Activated CD8-positive, alpha-beta memory T cell treated with anti-CD3 and anti-CD28 coated beads for 1 hour (primary cell): ENCODE data around the gene GPR62.
A peak's percentile ranks its signal among the peaks of the same experiment; 100 is the strongest.

Experiments
- DNase-seq, 2 donors: peaks; one replicate each; pipeline ENCODE4 v3.0.0-alpha.2; 2020; ENCODE audit warnings: low read depth in 1 of 2; ENCODE audit errors: extremely low read depth in 1 of 2

GPR62 gene

GRCh38 chr3:51968883-51969678 is 13.9 kb downstream of the GPR62 start:
- no peak for DNase-seq

DNA sequence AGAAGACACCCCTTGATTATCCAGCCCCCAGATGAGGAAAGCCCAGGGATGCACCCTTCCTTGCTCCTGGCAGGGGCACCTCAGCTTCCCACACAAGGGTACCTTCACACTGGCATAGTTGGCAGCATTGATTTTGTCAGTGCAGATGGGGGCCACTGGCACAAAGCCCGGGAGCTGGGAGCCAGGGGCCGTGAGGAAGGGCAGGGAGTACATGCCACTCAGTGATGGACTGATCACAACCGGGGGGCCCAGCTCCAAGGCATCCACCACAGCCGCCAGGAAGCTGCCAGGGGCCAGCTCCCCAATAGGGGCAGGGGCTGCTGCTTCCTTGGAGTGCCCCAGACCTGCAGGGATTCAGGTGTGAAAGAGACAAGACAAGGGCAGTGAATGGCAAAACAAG is 14.7 kb downstream of the GPR62 start:
- DNase-seq = no peak

DNA sequence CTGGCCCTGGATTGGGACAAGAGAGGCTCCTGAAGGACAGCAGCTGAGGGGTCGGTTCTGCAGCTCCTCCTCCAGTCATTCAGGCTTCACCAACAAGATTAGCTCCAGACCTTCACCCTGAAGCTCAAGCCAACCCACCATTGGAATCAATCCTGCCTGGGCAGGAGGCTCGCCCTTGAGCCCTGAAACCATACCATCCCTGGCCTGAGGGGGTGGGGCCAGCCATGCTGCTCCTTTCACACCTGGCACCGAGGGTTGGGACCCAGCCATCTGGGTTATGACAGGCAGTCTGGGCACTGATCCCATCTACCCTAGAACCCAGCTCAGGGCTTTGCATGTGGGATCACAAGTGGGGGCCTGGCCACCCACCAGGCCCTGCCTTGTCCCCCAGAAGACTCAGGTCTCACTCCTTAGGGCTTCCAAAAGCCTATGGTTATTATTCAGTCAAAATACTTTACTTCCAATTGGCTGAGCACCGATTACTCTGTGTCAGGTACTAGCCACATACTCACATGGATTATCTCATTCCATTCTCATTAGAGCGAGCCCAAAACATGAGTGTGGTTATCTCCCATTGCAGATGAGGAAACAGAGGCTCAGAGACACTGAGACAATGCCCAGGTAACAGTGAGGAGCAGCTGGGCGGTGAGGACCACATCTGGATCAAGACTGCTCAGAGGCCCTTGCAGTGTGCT is 15.6 kb downstream of the GPR62 start:
- no peak for DNase-seq

DNA sequence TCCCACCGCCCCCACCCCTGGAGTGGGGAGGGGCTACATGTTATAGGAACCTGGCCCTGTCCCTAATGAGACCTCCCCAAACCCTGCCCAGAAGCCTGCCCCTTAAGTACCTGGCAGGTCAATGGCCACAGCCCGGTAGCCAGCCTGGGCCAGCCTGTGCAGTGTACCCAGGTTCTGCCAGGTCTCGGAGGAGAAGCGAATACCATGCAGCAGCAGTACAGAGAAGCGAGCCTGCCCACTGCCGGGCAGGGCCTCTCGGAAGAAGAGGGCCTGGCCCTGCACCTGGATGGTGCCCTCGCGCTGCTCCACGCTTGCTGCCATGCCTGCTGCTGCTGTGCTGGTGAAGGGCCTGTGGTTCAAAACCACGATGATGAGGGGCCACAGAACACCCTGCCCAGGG is 16.2 kb downstream of the GPR62 start:
- DNase-seq = no peak

DNA sequence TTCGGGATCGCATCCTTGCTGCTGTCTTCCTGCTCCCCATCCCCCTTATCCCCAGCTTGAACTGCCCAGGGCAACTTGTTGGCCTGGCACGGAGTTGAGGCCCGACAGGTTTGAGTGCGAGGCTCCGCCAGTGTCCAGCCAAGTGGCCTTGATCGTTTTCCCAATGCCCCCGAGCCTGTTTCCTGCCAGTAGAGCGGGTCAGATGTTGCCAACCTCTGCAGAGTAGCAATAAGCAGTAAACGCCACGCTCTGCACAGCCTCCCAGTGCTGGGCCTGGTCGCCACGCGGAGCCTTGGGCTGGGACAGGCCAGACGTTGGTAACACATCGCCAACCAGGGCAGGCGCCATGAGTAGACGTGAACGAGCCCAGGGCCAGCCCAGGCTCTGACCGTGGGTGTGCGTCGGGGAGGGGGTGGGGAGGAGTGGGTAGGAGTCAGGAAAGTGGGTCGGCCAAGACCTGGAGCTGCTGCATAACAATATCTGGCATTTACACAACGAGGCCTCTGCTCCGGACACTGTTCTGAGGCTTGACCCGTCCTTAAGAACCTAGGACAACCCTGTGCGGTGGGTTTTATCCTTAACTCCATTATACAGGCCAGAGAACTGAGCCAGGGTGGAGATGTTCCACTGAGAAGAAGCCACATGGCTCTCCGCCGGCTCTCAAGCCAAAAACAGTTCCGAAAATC is 19.2 kb downstream of the GPR62 start:
- no peak for DNase-seq

- DNase-seq = peak in 1 of 2 donors; percentile 54
Measured at GRCh38 chr3:51974963-51975851, 20.0 kb downstream of the GPR62 start, which contains the start of gene ABHD14A. Gene ABHD14A (plus strand): TSS chr3:51975064. CDS start chr3:51975136, 72 bp downstream.

DNA sequence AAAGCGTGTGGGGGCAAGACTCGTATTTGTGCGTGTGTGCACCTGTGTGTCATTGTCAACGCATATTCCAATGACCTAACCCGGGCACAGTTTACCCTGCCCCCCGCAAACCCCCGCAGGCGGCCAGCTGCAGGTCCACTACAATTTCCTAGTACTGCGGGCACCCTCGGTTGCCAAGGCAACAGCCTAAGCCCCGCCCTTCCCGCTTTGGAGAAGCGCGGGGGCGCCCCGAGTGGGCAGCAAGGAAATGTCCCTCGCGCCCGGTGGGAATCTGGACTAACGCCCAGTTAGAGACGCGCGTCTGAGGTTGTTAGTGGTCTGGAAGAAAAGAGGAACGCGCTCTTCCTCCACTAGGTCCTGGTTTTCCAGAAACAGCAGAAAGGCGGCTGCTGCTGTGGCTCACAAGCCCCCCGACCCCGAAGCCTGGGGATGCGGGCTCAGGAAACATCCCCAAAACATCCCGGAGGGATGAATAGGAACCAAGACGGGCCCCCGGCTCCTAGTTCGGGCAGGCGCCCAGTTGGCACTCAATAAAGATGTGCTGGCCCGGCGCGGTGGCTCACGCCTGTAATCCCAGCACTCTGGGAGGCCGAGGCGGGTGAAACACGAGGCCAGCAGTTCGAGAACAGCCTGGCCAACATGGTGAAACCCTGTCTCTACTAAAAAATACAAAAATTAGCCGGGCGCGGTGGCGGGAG is 20.8 kb downstream of the GPR62 start:
- no peak for DNase-seq

DNA sequence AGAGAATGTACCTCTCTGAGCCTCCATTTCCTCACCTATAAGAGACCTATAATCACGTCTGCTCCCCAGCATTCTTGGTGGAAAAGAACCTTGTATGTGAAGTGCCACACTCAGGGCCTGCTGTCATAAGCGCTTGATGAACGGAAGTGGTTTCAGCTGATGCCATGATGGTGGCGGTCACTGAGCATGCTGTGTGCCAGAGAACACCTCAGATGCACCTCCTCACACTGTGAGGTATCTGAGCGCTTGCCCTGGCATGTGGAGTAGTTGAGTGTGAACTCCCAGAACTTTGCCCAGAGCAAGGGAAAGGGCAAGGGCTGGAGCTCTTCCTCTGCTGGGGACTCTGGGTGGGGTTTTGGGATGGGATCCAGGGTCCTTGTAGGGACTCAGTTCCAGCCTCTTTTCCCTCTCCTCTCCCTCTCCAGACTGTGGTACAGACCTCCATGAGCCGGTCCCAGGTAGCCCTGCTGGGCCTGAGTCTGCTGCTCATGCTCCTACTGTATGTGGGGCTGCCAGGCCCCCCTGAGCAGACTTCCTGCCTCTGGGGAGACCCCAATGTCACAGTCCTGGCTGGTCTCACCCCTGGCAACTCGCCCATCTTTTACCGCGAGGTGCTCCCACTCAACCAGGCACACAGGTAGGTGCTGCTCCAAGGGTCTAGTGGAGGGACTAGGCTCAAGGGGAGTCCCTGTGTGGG is 22.4 kb downstream of the GPR62 start:
- no peak for DNase-seq

- DNase-seq = no peak
Measured at GRCh38 chr3:51978143-51978502, 22.9 kb downstream of the GPR62 start.

GRCh38 chr3:51980253-51980652 is 25.1 kb downstream of the GPR62 start:
- no peak for DNase-seq

GRCh38 chr3:51982352-51982837 is 27.2 kb downstream of the GPR62 start:
- no peak for DNase-seq

DNA sequence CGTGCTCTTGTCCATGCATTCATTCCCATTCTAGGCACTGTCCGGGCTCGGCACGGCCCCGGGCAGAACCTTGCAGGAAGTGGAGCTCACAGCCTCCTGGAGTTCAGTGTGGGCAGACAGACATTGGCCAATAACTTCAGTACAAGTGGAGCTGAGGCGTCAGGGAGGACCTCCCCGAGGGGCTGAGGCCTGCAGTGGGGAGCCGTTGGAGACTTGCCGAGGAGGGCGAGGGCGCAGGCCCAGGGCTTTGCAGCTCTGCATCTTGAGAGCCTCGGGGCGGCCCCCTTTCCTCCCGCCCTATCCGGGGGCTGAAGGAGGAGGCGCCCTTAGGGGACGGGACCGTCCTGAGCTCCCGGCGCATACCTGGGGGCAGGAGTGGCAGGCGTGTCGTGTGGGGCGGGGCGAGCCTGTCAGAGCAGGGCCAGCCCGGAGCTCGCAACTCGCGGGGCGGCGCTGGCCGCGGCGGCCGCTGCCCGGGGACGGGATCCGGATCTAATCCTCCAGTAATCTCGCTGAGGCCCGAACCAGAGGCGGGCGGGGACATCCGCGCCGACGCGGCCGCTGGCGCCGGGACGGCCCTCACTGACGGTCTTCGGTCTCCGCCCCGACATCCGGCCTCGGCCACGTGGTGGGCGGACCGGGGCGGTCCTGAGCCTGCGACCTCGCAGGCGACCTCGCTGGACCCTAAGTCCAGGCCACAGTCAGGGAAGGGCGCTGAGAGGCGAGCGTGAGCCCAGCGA is 27.8 kb downstream of the GPR62 start, which contains the start of gene ACY1:
Gene ACY1 (plus strand): TSS at position 698 of the 740 bp plus-strand sequence. CDS start 530 bp downstream, outside the sequence.
- DNase-seq = peak; percentile 30 to 43

- DNase-seq = no peak
Measured at GRCh38 chr3:51983578-51984268, 28.5 kb downstream of the GPR62 start.

- DNase-seq = no peak
Measured at GRCh38 chr3:51984269-51984647, 29.1 kb downstream of the GPR62 start.

GRCh38 chr3:51985063-51985462 is 29.9 kb downstream of the GPR62 start:
- no peak for DNase-seq

GRCh38 chr3:51986010-51986947 is 31.1 kb downstream of the GPR62 start:
- DNase-seq = no peak

GRCh38 chr3:51987568-51987967 is 32.4 kb downstream of the GPR62 start:
- DNase-seq = no peak
